Neural cell (in vitro differentiated cells): Measurements from ENCODE around the gene SPTBN1. TPM values are rescaled to one million over a fixed set of nuclear protein-coding genes. Genes with fewer than 3 reads are reported as not detected.

Experiments
- H2AFZ ChIP-seq: fragments of 200-600, 300-800 bp; sonication (generic), shearing (Covaris generic); 2 replicates; pipeline ENCODE4 v1.6.0; 2014; ENCODE audit warnings: low read depth, mild to moderate bottlenecking, antibody characterized with exemption, low read length, moderate library complexity
- H3F3A ChIP-seq: fragments of 200-600 bp; shearing (Covaris generic); 2 replicates; pipeline ENCODE4 v1.6.1; 2016; ENCODE audit warnings: mild to moderate bottlenecking, moderate library complexity, mixed read lengths, antibody characterized with exemption, low read length; ENCODE audit not compliant: insufficient read depth, poor library complexity, severe bottlenecking
- H3K27ac ChIP-seq: fragments of 200-600, 300-800 bp; sonication (generic), shearing (Covaris generic); 2 replicates; pipeline ENCODE4 v1.5.1; 2014; ENCODE audit warnings: mild to moderate bottlenecking, low read length, moderate library complexity
- H3K27me3 ChIP-seq: fragments of 300-800, 200-600 bp; sonication (generic), shearing (Covaris generic); 2 replicates; pipeline ENCODE4 v1.6.0; 2014; ENCODE audit warnings: mild to moderate bottlenecking, low read depth, low read length, moderate library complexity; ENCODE audit not compliant: insufficient read depth
- H3K36me3 ChIP-seq: fragments of 300-800, 200-600 bp; sonication (generic), shearing (Covaris generic); 2 replicates; pipeline ENCODE4 v1.5.1; 2014; ENCODE audit warnings: mild to moderate bottlenecking, antibody characterized with exemption, low read length, moderate library complexity; ENCODE audit not compliant: insufficient read depth
- H3K4me2 ChIP-seq: fragments of 300-800, 200-600 bp; sonication (generic), shearing (Covaris generic); 2 replicates; pipeline ENCODE4 v1.6.0; 2014; ENCODE audit warnings: mild to moderate bottlenecking, low read length
- H3K4me3 ChIP-seq: fragments of 300-800, 200-600 bp; sonication (generic), shearing (Covaris generic); 2 replicates; pipeline ENCODE4 v1.5.1; 2014; ENCODE audit warnings: mild to moderate bottlenecking, low read length, moderate library complexity
- H3K79me2 ChIP-seq: fragments of 200-600 bp; shearing (Covaris generic); replicated peaks from 2 replicates; pipeline ENCODE4 v1.6.0; 2014; ENCODE audit warnings: mild to moderate bottlenecking, low read length, moderate library complexity; ENCODE audit not compliant: insufficient read depth
- H3K9ac ChIP-seq: fragments of 300-800, 200-600 bp; sonication (generic), shearing (Covaris generic); 2 replicates; pipeline ENCODE4 v1.6.1; 2016; ENCODE audit warnings: mild to moderate bottlenecking, low read length, mixed read lengths
- H3K9me2 ChIP-seq: fragments of 200-600 bp; shearing (Covaris generic); 2 replicates; pipeline ENCODE4 v1.6.1; 2016; ENCODE audit warnings: mild to moderate bottlenecking, low read length, mixed read lengths; ENCODE audit not compliant: insufficient read depth
- H3K9me3 ChIP-seq: fragments of 200-600, 300-800 bp; sonication (generic), shearing (Covaris generic); 2 replicates; pipeline ENCODE4 v1.6.1; 2016; ENCODE audit warnings: mild to moderate bottlenecking, mixed run types, low read length, moderate library complexity, mixed read lengths
- H4K20me1 ChIP-seq: fragments of 200-600 bp; shearing (Covaris generic); 2 replicates; pipeline ENCODE4 v1.6.1; 2016; ENCODE audit warnings: mild to moderate bottlenecking, mixed run types; ENCODE audit not compliant: insufficient read depth
- CTCF ChIP-seq: fragments of 450-650 bp; IDR thresholded peaks from 2 replicates; pipeline ENCODE4 v1.5.1; 2014; ENCODE audit warnings: antibody characterized with exemption, mild to moderate bottlenecking, moderate library complexity; ENCODE audit not compliant: poor library complexity, severe bottlenecking
- EP300 ChIP-seq: fragments of 450-650 bp; conservative IDR thresholded peaks from 2 replicates; pipeline ENCODE4 v1.6.1; 2014; ENCODE audit warnings: antibody characterized with exemption, mild to moderate bottlenecking, moderate library complexity; ENCODE audit not compliant: poor library complexity, severe bottlenecking
- EZH2 ChIP-seq: fragments of 200-600, 300-800 bp; shearing (Covaris generic), sonication (generic); IDR thresholded peaks from 2 replicates; pipeline ENCODE4 v1.6.1; 2014; ENCODE audit warnings: antibody characterized with exemption, low read length, borderline replicate concordance, mild to moderate bottlenecking; ENCODE audit not compliant: insufficient read depth, poor library complexity, severe bottlenecking
- MXI1 ChIP-seq: fragments of 450-650 bp; conservative IDR thresholded peaks from 2 replicates; pipeline ENCODE4 v1.6.1; 2014; ENCODE audit warnings: antibody characterized with exemption, mild to moderate bottlenecking; ENCODE audit not compliant: poor library complexity, severe bottlenecking
- POLR2AphosphoS5 ChIP-seq: IDR thresholded peaks from 2 replicates; pipeline ENCODE4 v1.6.1; 2012
- RAD21 ChIP-seq: fragments of 450-650 bp; conservative IDR thresholded peaks from 2 replicates; pipeline ENCODE4 v1.6.1; 2014; ENCODE audit warnings: antibody characterized with exemption, mild to moderate bottlenecking, moderate library complexity
- REST ChIP-seq: IDR thresholded peaks from 2 replicates; pipeline ENCODE4 v1.6.1; 2012; ENCODE audit warnings: borderline replicate concordance
- SMC3 ChIP-seq: fragments of 450-650 bp; conservative IDR thresholded peaks from 2 replicates; pipeline ENCODE4 v1.6.1; 2014; ENCODE audit warnings: antibody characterized with exemption, mild to moderate bottlenecking, moderate library complexity; ENCODE audit not compliant: poor library complexity
- TAF1 ChIP-seq: IDR thresholded peaks from 2 replicates; pipeline ENCODE4 v1.6.1; 2012; ENCODE audit warnings: low read depth
- polyA plus RNA-seq: library from polyadenylated mRNA; depleted of rRNA; stranded (reverse); fragments of >200 nt; gene quantifications from 2 replicates; pipeline ENCODE4 v1.2.3, GENCODE V29; 2014

Gene SPTBN1
- polyA plus RNA-seq, 1 donor from 2014 or later: 92.1 TPM

GRCh38 chr2:54574860-54575247 is 118.7 kb downstream of the SPTBN1 start:
- Histone ChIP-seq H3K9ac (no peak overlapping the region), H3K9me2 (no peaks in the 10 kb centered on the region), H4K20me1 (peaks cover 7% of the 10 kb centered on the region), H3K79me2 (peaks cover 25% of the 10 kb centered on the region), H3K4me2 (no peak overlapping the region), H3F3A (peaks cover 3% of the 10 kb centered on the region), H3K9me3 (no peaks in the 10 kb centered on the region), H2AFZ (no peak overlapping the region), H3K36me3 (no peaks in the 10 kb centered on the region), H3K4me3 (no peak overlapping the region), H3K27me3 (no peaks in the 10 kb centered on the region), H3K27ac (no peak overlapping the region)
- TF ChIP-seq CTCF (no peak), RAD21 (no peak), POLR2AphosphoS5 (no peak), SMC3 (no peak), MXI1 (no peak), EZH2 (no peak), REST (no peak), TAF1 (no peak)

- H3K9me2 ChIP-seq: no peaks in the 10 kb centered on the region
- H3K27me3 ChIP-seq: no peaks in the 10 kb centered on the region
- H3K9ac ChIP-seq: no peak overlapping the region
- no peak overlapping the region for H3K4me2 ChIP-seq
- H3K4me3 ChIP-seq: no peak overlapping the region
- no peak overlapping the region for H2AFZ ChIP-seq
- peaks cover 5% of the 10 kb centered on the region for H4K20me1 ChIP-seq
- TF ChIP-seq RAD21 (no peak), CTCF (no peak), EP300 (no peak), TAF1 (no peak), POLR2AphosphoS5 (no peak), SMC3 (no peak), EZH2 (no peak), REST (no peak), MXI1 (no peak)
- no peak overlapping the region for H3K27ac ChIP-seq
- no peaks in the 10 kb centered on the region for H3K9me3 ChIP-seq
- H3F3A ChIP-seq: no peaks in the 10 kb centered on the region
- no peaks in the 10 kb centered on the region for H3K36me3 ChIP-seq
- peaks cover 25% of the 10 kb centered on the region for H3K79me2 ChIP-seq
Measured at GRCh38 chr2:54575379-54575888, 119.3 kb downstream of the SPTBN1 start.
